GM23248 (cell line): Measurements from ENCODE around the gene TEX19.

Experiments
- EZH2 ChIP-seq: fragments of 200-600 bp; sonication (generic); IDR thresholded peaks from 2 replicates; pipeline ENCODE4 v1.6.1; 2018; ENCODE audit warnings: antibody characterized with exemption, mild to moderate bottlenecking; ENCODE audit not compliant: insufficient read depth, poor library complexity, severe bottlenecking
- EZH2phosphoT487 ChIP-seq: fragments of 200-600 bp; sonication (generic); IDR thresholded peaks from 2 replicates; pipeline ENCODE4 v1.6.1; 2018; ENCODE audit warnings: antibody characterized with exemption, moderate library complexity, mild to moderate bottlenecking, low read depth; ENCODE audit not compliant: insufficient read depth

DNA sequence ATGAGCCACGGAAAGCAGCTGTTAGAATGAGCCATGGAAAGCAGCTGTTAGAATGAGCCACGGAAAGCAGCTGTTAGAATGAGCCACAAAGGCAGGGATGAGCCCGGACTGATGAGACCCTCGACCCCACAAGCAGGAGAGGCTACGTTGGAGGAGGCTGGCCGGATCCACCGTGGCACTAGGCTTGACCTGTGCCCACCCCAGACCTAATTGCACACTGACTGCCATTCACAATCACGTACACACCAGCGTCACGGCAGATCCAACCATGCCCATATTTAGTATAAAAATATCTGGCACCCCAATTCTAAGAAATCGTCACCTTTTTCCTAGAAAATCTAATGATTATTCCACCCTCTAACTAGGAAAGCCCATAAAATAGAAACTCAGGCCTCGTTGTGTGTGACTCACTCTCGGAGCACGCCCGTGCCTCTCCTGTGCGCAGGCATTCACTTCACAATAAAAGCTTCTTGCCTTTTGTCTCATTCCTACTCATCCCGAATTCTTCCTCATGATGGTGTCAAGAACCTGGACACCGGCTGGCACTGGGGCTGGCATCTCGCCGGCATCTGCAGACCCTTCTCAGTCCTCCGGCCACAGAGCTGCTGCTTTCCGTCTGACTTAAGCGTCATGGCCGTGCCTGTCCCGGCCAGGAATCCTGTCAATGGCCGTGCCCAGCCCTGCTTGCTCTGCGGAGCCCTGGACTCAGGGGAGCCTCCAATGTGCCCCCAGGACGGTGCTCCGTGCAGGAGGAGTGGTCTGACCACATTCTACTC is 20.0 kb upstream of the TEX19 start:
- TF ChIP-seq EZH2phosphoT487 (no peak), EZH2 (no peak)
